ENCODE measurements around the gene SECTM1. TPM values are rescaled to one million over a fixed set of nuclear protein-coding genes. Genes with fewer than 3 reads are reported as not detected.

Gene SECTM1
- total and polyA plus RNA-seq, 9 of the 15 experiments (the other 6 are each of a cell fraction or from before 2014, with no cell fraction given) = 0.11 to 0.46 (median 0.18) TPM; not detected in 6

- TF ChIP-seq, protein P1, sequence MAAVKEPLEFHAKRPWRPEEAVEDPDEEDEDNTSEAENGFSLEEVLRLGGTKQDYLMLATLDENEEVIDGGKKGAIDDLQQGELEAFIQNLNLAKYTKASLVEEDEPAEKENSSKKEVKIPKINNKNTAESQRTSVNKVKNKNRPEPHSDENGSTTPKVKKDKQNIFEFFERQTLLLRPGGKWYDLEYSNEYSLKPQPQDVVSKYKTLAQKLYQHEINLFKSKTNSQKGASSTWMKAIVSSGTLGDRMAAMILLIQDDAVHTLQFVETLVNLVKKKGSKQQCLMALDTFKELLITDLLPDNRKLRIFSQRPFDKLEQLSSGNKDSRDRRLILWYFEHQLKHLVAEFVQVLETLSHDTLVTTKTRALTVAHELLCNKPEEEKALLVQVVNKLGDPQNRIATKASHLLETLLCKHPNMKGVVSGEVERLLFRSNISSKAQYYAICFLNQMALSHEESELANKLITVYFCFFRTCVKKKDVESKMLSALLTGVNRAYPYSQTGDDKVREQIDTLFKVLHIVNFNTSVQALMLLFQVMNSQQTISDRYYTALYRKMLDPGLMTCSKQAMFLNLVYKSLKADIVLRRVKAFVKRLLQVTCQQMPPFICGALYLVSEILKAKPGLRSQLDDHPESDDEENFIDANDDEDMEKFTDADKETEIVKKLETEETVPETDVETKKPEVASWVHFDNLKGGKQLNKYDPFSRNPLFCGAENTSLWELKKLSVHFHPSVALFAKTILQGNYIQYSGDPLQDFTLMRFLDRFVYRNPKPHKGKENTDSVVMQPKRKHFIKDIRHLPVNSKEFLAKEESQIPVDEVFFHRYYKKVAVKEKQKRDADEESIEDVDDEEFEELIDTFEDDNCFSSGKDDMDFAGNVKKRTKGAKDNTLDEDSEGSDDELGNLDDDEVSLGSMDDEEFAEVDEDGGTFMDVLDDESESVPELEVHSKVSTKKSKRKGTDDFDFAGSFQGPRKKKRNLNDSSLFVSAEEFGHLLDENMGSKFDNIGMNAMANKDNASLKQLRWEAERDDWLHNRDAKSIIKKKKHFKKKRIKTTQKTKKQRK (IDR thresholded peaks at IDR 0.05; ENCODE audit: borderline replicate concordance, low read depth, low read length) = no peak
- TF ChIP-seq DIDO1 (tag; IDR thresholded peaks at IDR 0.05; ENCODE audit: low read depth) (no peak), ARHGAP35 (IDR thresholded peaks at IDR 0.05; ENCODE audit: partially characterized antibody) (no peak), CHD1 (IDR thresholded peaks at IDR 0.05; ENCODE audit: low read length) (peak; percentile 14), ILF3 (IDR thresholded peaks at IDR 0.05; ENCODE audit: borderline replicate concordance) (no peak), MAFG (tag; conservative IDR thresholded peaks at IDR 0.05) (no peak), ILK (tag; IDR thresholded peaks at IDR 0.05; ENCODE audit: borderline replicate concordance, low read depth) (no peak), ZKSCAN8 (CRISPR knock-in tag; IDR thresholded peaks at IDR 0.05) (peak; percentile 48; the same call in 1 of the 2 replicates), RBM34 (IDR thresholded peaks at IDR 0.05; ENCODE audit: borderline replicate concordance, insufficient read depth, low read length) (no peak), RBM25 (IDR thresholded peaks at IDR 0.05; ENCODE audit: low read depth, low read length, severe bottlenecking) (no peak), NONO (IDR thresholded peaks at IDR 0.05; ENCODE audit: low read depth in 2 of 2, low read length in 1 of 2) (no peak), PRPF4 (IDR thresholded peaks at IDR 0.05; ENCODE audit: insufficient read depth, low read depth, low read length, poor library complexity, severe bottlenecking) (no peak)
- TF ChIP-seq, protein P2, sequence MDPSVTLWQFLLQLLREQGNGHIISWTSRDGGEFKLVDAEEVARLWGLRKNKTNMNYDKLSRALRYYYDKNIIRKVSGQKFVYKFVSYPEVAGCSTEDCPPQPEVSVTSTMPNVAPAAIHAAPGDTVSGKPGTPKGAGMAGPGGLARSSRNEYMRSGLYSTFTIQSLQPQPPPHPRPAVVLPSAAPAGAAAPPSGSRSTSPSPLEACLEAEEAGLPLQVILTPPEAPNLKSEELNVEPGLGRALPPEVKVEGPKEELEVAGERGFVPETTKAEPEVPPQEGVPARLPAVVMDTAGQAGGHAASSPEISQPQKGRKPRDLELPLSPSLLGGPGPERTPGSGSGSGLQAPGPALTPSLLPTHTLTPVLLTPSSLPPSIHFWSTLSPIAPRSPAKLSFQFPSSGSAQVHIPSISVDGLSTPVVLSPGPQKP (CRISPR knock-in tag; IDR thresholded peaks at IDR 0.05) = no peak
- TF ChIP-seq, protein P3, sequence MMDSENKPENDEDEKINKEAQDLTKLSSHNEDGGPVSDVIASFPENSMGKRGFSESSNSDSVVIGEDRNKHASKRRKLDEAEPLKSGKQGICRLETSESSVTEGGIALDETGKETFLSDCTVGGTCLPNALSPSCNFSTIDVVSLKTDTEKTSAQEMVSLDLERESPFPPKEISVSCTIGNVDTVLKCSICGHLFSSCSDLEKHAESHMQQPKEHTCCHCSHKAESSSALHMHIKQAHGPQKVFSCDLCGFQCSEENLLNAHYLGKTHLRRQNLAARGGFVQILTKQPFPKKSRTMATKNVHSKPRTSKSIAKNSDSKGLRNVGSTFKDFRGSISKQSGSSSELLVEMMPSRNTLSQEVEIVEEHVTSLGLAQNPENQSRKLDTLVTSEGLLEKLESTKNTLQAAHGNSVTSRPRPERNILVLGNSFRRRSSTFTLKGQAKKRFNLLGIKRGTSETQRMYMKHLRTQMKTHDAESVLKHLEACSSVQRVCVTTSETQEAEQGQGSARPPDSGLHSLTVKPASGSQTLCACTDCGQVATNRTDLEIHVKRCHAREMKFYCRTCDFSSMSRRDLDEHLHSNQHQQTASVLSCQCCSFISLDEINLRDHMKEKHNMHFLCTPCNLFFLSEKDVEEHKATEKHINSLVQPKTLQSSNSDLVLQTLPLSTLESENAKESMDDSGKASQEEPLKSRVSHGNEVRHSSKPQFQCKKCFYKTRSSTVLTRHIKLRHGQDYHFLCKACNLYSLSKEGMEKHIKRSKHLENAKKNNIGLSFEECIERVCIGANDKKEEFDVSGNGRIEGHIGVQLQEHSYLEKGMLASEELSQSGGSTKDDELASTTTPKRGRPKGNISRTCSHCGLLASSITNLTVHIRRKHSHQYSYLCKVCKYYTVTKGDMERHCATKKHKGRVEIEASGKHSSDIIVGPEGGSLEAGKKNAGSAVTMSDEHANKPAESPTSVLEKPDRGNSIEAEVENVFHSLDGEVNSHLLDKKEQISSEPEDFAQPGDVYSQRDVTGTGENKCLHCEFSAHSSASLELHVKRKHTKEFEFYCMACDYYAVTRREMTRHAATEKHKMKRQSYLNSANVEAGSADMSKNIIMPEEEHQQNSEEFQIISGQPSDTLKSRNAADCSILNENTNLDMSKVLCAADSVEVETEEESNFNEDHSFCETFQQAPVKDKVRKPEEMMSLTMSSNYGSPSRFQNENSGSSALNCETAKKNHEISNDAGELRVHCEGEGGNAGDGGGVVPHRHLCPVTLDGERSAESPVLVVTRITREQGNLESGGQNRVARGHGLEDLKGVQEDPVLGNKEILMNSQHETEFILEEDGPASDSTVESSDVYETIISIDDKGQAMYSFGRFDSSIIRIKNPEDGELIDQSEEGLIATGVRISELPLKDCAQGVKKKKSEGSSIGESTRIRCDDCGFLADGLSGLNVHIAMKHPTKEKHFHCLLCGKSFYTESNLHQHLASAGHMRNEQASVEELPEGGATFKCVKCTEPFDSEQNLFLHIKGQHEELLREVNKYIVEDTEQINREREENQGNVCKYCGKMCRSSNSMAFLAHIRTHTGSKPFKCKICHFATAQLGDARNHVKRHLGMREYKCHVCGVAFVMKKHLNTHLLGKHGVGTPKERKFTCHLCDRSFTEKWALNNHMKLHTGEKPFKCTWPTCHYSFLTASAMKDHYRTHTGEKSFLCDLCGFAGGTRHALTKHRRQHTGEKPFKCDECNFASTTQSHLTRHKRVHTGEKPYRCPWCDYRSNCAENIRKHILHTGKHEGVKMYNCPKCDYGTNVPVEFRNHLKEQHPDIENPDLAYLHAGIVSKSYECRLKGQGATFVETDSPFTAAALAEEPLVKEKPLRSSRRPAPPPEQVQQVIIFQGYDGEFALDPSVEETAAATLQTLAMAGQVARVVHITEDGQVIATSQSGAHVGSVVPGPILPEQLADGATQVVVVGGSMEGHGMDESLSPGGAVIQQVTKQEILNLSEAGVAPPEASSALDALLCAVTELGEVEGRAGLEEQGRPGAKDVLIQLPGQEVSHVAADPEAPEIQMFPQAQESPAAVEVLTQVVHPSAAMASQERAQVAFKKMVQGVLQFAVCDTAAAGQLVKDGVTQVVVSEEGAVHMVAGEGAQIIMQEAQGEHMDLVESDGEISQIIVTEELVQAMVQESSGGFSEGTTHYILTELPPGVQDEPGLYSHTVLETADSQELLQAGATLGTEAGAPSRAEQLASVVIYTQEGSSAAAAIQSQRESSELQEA (IDR thresholded peaks at IDR 0.05; ENCODE audit: low read depth) = no peak
Observed at GRCh38 chr17:82338858-82339633, 5.5 kb upstream of the SECTM1 start (continued).
